Activated CD4-positive, alpha-beta T cell treated with anti-CD3 and anti-CD28 coated beads for 36 hours (primary cell): ENCODE measurements around the gene B3GNT4. TPM values are rescaled to one million over a fixed set of nuclear protein-coding genes. Genes with fewer than 3 reads are reported as not detected.
A peak's percentile ranks its signal among the peaks of the same experiment; 100 is the strongest.
"Not testable (repeated sequence)": the region's sequence is repeated elsewhere in the genome, so short reads cannot be mapped to it uniquely, and the experiment has no call there.

ENCODE experiments used
- ATAC-seq: fragments of 200-7000 bp; cut with Tn5 transposase; one replicate; pipeline ENCODE4 v1.10.0; 2021; ENCODE audit warnings: mild to moderate bottlenecking, moderate library complexity
- CTCF ChIA-PET: fragments of 350-600 bp; sonication (Branson Sonifier 250); formaldehyde crosslinking; loops from one replicate; lab custom pipeline; 2021; ENCODE audit warnings: antibody characterized with exemption; lab: Charles Lee
- POLR2A ChIA-PET: fragments of 350-600 bp; sonication (Branson Sonifier 250); formaldehyde crosslinking; loops from one replicate; lab custom pipeline; 2021; ENCODE audit warnings: antibody characterized with exemption, inconsistent platforms; lab: Charles Lee
- DNase-seq: peaks from one replicate; pipeline ENCODE4 v3.0.0-alpha.2; 2020
- H3K27ac Mint-ChIP-seq: one replicate; pipeline ENCODE4 v1.8.0; 2021; ENCODE audit warnings: mixed read lengths
- H3K27me3 Mint-ChIP-seq: one replicate; pipeline ENCODE4 v1.8.0; 2021; ENCODE audit warnings: mixed read lengths
- H3K36me3 Mint-ChIP-seq: one replicate; pipeline ENCODE4 v1.8.0; 2021; ENCODE audit warnings: low read depth, mixed read lengths
- H3K4me1 Mint-ChIP-seq: one replicate; pipeline ENCODE4 v1.8.0; 2021; ENCODE audit warnings: mixed read lengths
- H3K4me3 Mint-ChIP-seq: one replicate; pipeline ENCODE4 v1.8.0; 2021; ENCODE audit warnings: mild to moderate bottlenecking, moderate library complexity, mixed read lengths
- H3K9me3 Mint-ChIP-seq: one replicate; pipeline ENCODE4 v1.8.0; 2021; ENCODE audit warnings: low read depth, mixed read lengths
- intact Hi-C, 2 experiments: fragments of 100-400 bp; cut with DNase I in 1 of 2; cut with micrococcal nuclease in 1 of 2; formaldehyde crosslinking; loops; one replicate each; pipeline versions ENCODE4 v1.14.2 to v1.15.1; 2022 to 2024; cut with DNase I, micrococcal nuclease
- total RNA-seq, 2 experiments: library from RNA; stranded (reverse); gene quantifications; one replicate each; pipeline ENCODE4 v1.2.3, GENCODE V29; 2021

B3GNT4 gene
- total RNA-seq, 2 experiments from 2014 or later: 2.0 to 2.6 TPM

GRCh38 chr12:122171399-122171798, 32.1 kb upstream of the B3GNT4 start:
- ATAC-seq: no peak
- no peak overlapping the region for H3K27ac Mint-ChIP-seq
- no peaks in the 10 kb centered on the region for H3K36me3 Mint-ChIP-seq
- H3K4me1 Mint-ChIP-seq: peaks cover 15% of the 10 kb centered on the region
- DNase-seq: no peak
- ChIA-PET CTCF (no interaction called here), POLR2A (no interaction called here)
- intact Hi-C loops: no loop called here
- no peak overlapping the region for H3K4me3 Mint-ChIP-seq
- no peaks in the 10 kb centered on the region for H3K27me3 Mint-ChIP-seq
- H3K9me3 Mint-ChIP-seq: no peaks in the 10 kb centered on the region

- CTCF ChIA-PET: interaction anchor here (1.2 kb wide), 1 partner anchor 19 kb away, joined by 3 read pairs; no protein-coding TSS in a partner anchor
- Mint-ChIP-seq H3K27ac (no peak overlapping the region), H3K4me3 (no peak overlapping the region), H3K36me3 (no peaks in the 10 kb centered on the region), H3K4me1 (peaks cover 6% of the 10 kb centered on the region), H3K27me3 (no peaks in the 10 kb centered on the region), H3K9me3 (no peaks in the 10 kb centered on the region)
- POLR2A ChIA-PET: no interaction called here
- ATAC-seq (no peak), DNase-seq (no peak)
- intact Hi-C loops: no loop called here
Measured at GRCh38 chr12:122172262-122172939, 31.1 kb upstream of the B3GNT4 start.

- intact Hi-C loops: no loop called here
- Mint-ChIP-seq H3K9me3 (no peaks in the 10 kb centered on the region), H3K27ac (no peak within 1 kb of the TSS), H3K4me1 (peaks cover 6% of the 10 kb centered on the region), H3K4me3 (no peak within 1 kb of the TSS), H3K36me3 (no peaks in the 10 kb centered on the region), H3K27me3 (no peaks in the 10 kb centered on the region)
- peak; percentile 74 for ATAC-seq
- DNase-seq: peak; percentile 42
- ChIA-PET CTCF (interaction anchor here (0.7 to 1.2 kb wide), 3 partner anchors 26 to 86 kb away, joined by 3 to 5 read pairs (median 3); partner anchors contain the start of gene DIABLO), POLR2A (no interaction called here)
Measured at GRCh38 chr12:122174155-122174845, 29.2 kb upstream of the B3GNT4 start, which contains the start of gene IL31. TSS of gene IL31 (minus strand) at chr12:122174221. CDS start at chr12:122174172, 49 bp downstream.

GRCh38 chr12:122176473-122176872, 27.0 kb upstream of the B3GNT4 start:
- POLR2A ChIA-PET, DNase-seq, H3K4me3 Mint-ChIP-seq, intact Hi-C loops, H3K4me1 Mint-ChIP-seq, H3K27me3 Mint-ChIP-seq, H3K9me3 Mint-ChIP-seq, H3K27ac Mint-ChIP-seq, ATAC-seq, H3K36me3 Mint-ChIP-seq: not testable (repeated sequence)
- CTCF ChIA-PET: interaction anchor here (0.6 kb wide), 1 partner anchor 842 kb away, joined by 4 read pairs; no protein-coding TSS in a partner anchor

GRCh38 chr12:122182887-122183587, 20.5 kb upstream of the B3GNT4 start, which contains the start of gene LRRC43:
TSS of gene LRRC43 (plus strand) at chr12:122183123. CDS start at chr12:122183145, 22 bp downstream.
- intact Hi-C loops: no loop called here
- Mint-ChIP-seq H3K4me1 (peaks cover 3% of the 10 kb centered on the region), H3K27me3 (peaks cover 11% of the 10 kb centered on the region), H3K27ac (no peak within 1 kb of the TSS), H3K9me3 (no peaks in the 10 kb centered on the region), H3K4me3 (peak within 1 kb of the TSS; percentile 65), H3K36me3 (no peaks in the 10 kb centered on the region)
- ChIA-PET CTCF (interaction anchor here (0.7 to 2.0 kb wide), 8 partner anchors 8 to 1533 kb away, joined by 3 to 8 read pairs (median 3); partner anchors contain the start of gene CFAP251), POLR2A (no interaction called here)
- DNase-seq: peak; percentile 54
- ATAC-seq: peak; percentile 72

GRCh38 chr12:122183588-122183940, 19.9 kb upstream of the B3GNT4 start:
- H3K4me1 Mint-ChIP-seq: peaks cover 3% of the 10 kb centered on the region
- CTCF ChIA-PET: interaction anchor here (0.7 to 2.0 kb wide), 5 partner anchors 51 to 1533 kb away, joined by 3 to 7 read pairs (median 3); no protein-coding TSS in a partner anchor
- H3K4me3 Mint-ChIP-seq: peak overlapping the region; percentile 45
- intact Hi-C loops: no loop called here
- H3K9me3 Mint-ChIP-seq: no peaks in the 10 kb centered on the region
- DNase-seq (no peak), ATAC-seq (no peak)
- peaks cover 11% of the 10 kb centered on the region for H3K27me3 Mint-ChIP-seq
- H3K27ac Mint-ChIP-seq: no peak overlapping the region
- POLR2A ChIA-PET: no interaction called here
- no peaks in the 10 kb centered on the region for H3K36me3 Mint-ChIP-seq

- H3K4me3 Mint-ChIP-seq: no peak overlapping the region
- H3K27me3 Mint-ChIP-seq: peaks cover 11% of the 10 kb centered on the region
- ChIA-PET CTCF (no interaction called here), POLR2A (no interaction called here)
- no peaks in the 10 kb centered on the region for H3K36me3 Mint-ChIP-seq
- H3K27ac Mint-ChIP-seq: no peak overlapping the region
- no peaks in the 10 kb centered on the region for H3K9me3 Mint-ChIP-seq
- DNase-seq (no peak), ATAC-seq (no peak)
- intact Hi-C loops: no loop called here
- H3K4me1 Mint-ChIP-seq: peaks cover 3% of the 10 kb centered on the region
Measured at GRCh38 chr12:122184517-122184916, 19.0 kb upstream of the B3GNT4 start.

- DNase-seq: no peak
- no peak overlapping the region for H3K4me3 Mint-ChIP-seq
- no peaks in the 10 kb centered on the region for H3K36me3 Mint-ChIP-seq
- peaks cover 3% of the 10 kb centered on the region for H3K4me1 Mint-ChIP-seq
- no peak for ATAC-seq
- no peak overlapping the region for H3K27ac Mint-ChIP-seq
- no peaks in the 10 kb centered on the region for H3K9me3 Mint-ChIP-seq
- ChIA-PET POLR2A (no interaction called here), CTCF (no interaction called here)
- intact Hi-C loops: no loop called here
- peaks cover 9% of the 10 kb centered on the region for H3K27me3 Mint-ChIP-seq
Measured at GRCh38 chr12:122185079-122185478, 18.4 kb upstream of the B3GNT4 start.

GRCh38 chr12:122185494-122186082, 17.9 kb upstream of the B3GNT4 start:
- Mint-ChIP-seq H3K9me3 (no peaks in the 10 kb centered on the region), H3K27ac (no peak overlapping the region), H3K4me1 (peaks cover 3% of the 10 kb centered on the region), H3K36me3 (no peaks in the 10 kb centered on the region), H3K4me3 (no peak overlapping the region), H3K27me3 (peaks cover 9% of the 10 kb centered on the region)
- CTCF ChIA-PET: interaction anchor here (1.1 kb wide), 1 partner anchor 131 kb away, joined by 3 read pairs; no protein-coding TSS in a partner anchor
- DNase-seq (no peak), ATAC-seq (no peak)
- intact Hi-C loops: no loop called here
- POLR2A ChIA-PET: no interaction called here

GRCh38 chr12:122187466-122187865, 16.0 kb upstream of the B3GNT4 start:
- ChIA-PET CTCF (interaction anchor here (0.9 to 1.4 kb wide), 2 partner anchors 20 to 57 kb away, joined by 3 read pairs; no protein-coding TSS in a partner anchor), POLR2A (no interaction called here)
- no peaks in the 10 kb centered on the region for H3K36me3 Mint-ChIP-seq
- DNase-seq: no peak
- ATAC-seq: no peak
- intact Hi-C loops: no loop called here
- peaks cover 3% of the 10 kb centered on the region for H3K4me1 Mint-ChIP-seq
- H3K9me3 Mint-ChIP-seq: no peaks in the 10 kb centered on the region
- H3K27ac Mint-ChIP-seq: no peak overlapping the region
- peaks cover 7% of the 10 kb centered on the region for H3K27me3 Mint-ChIP-seq
- H3K4me3 Mint-ChIP-seq: no peak overlapping the region
